NCI-H146 treated with DMSO at 0.1 percent for 48 hours (cell line): Measurements from ENCODE around the gene XPO6.

Source experiments
- DNase-seq: peaks from one replicate; lab custom pipeline; 2025; ENCODE audit not compliant: unreplicated experiment; lab: John Stamatoyannopoulos, UW

Gene XPO6

DNA sequence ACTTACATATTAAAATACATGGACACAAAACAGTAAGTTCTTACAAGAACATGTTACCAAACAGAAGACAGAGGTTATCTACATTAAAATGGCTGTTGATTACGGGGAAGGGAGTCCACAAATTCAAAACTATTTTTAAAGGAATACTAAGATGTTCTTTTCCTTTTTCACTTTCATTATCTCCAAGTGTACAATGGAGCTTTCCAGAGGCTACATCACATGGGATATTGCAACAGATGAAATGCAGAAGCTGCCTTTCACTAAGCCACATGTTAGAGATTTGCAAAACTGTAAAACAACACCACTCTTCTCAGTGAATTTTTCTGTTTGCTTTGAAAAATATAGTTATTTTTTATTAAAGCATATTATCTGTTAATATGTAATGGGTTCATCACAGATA lies 53.6 kb downstream of the XPO6 start:
- no peak for DNase-seq

- DNase-seq = no peak
These were observed 55.6 kb downstream of the XPO6 start for GRCh38 chr16:28156056-28156680.

DNA sequence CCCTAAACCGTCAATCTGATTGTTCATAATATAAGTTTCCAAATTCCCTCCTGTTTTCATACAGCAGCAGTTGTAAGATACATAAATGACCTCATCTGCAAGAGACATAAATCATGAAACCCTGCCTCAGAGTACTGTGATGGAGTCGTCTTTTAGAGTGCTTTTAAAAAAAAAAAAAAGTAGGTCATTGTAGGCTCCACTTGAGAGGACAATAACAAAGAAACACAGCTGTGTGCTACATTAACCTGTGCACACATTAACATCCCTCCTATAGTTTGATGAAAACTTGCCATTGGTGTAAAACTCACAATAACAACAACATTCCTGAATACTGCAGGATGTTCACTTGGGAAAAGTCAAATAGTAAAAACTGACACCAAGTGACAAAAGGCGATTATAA lies 56.5 kb downstream of the XPO6 start:
- DNase-seq = peak; percentile 16

GRCh38 chr16:28151180-28151579 lies 60.6 kb downstream of the XPO6 start:
- DNase-seq = no peak

DNA sequence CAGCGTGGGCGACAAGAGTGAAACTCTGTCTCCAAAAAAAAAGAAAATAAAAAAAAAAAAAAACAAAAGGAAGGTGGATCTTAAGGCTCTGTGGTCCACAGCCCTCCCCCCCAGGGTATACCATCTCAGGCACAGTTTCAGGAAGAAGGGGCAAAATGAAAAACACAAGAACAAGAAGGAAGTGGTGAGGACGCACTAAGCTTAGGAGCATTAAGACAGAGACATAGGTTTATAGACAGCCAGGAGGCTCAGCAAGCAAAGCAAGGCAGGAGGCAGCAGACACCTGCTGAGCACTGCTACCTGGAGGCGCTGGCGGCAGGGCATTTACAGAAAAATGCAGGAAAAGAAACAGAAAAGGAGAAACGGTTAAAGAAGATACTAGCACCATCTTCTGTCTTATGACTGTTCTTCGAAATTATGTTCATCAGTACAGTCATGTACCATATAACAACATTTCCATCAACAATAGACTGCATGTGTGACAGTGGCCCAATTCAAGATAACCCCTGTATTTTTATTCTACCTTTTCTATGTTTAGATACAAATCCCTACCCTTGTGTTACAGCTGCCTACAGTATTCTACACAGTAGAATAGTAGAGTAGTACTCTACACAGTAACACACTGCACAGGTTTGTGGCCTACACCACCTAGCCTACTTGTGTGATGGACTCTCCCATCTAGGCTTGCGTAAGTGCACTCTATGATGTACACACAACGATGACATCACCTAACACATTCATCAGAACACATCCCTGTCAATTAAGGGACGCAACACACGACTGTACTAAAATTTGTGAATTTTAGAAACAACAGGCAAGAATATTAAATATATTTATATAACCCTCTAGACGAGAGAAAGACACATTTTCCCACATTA lies 62.5 kb downstream of the XPO6 start:
- DNase-seq = no peak

GRCh38 chr16:28146536-28146935 lies 65.2 kb downstream of the XPO6 start:
- DNase-seq = no peak

DNA sequence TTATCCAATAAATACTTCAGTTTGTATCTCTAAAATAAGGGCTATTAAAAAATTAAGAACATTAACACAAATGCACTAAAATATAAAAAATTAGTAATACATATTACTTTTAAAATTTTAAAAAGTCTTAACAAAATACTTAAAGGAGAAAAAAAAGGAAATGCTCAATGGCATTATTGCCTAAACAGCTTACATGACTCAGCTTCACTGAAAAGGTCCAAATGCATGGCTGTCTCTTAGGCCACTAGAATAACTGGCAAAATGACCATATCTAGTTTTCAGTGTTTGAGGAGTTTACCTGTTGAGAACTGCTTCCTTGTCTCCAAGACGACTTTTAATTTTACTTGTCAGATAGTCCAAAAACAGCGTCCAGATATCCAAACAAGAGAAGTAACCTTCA lies 66.0 kb downstream of the XPO6 start:
- no peak for DNase-seq

GRCh38 chr16:28140788-28141618 lies 70.8 kb downstream of the XPO6 start:
- no peak for DNase-seq

DNA sequence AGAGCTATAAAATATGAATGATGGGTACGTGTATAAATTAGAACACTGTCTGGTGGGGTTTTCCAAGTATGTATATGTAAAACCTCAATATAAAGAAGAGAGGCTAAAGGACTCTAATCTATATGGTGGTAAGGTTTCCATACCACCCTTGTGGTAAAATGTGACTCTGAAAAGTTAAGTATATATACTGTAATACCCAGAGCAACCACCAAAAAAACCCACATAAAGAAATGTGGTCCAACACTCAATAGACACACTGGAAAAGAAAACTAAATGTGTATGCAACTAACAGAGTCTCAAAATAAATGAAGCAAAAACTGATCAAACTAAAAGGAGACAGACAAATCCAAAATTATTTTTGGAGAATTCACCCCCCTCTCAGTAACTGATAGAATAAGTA lies 72.2 kb downstream of the XPO6 start:
- DNase-seq = no peak

DNA sequence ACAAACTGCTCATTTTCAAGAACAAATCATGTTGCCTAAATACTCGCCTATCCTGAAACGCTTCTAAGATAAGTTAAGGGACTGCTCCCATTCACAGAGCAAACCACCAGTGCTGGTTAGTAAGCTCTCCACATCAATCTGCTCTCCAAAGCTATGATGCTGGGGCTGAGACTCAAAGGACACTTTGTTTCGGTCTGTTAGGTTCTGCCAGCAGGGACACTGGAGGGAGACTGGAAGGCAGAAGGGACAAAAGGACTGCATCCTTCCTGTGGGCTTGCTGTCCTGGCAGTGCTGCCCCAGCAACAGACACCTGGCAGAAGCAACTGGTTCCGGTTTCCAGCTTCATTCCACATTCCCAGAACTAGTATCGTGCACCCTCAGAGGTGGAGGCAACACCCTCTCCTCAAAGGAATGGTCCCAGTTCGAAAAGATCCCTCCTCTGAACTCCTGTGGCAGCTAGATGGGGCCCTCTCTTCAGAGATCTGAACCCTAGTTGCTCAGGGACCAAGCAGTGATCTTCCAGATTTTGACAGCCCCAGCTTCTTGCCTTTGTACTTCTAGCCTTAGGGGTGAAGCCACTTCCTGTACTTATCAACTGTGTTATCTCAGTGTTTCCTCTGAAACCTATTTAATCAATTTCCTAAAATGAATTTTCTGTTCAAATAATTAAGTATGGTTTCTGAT lies 74.9 kb downstream of the XPO6 start:
- no peak for DNase-seq

- DNase-seq = no peak
These were observed 78.1 kb downstream of the XPO6 start for GRCh38 chr16:28133666-28134065.

- DNase-seq = no peak
These were observed 79.9 kb downstream of the XPO6 start for GRCh38 chr16:28131743-28132393.

DNA sequence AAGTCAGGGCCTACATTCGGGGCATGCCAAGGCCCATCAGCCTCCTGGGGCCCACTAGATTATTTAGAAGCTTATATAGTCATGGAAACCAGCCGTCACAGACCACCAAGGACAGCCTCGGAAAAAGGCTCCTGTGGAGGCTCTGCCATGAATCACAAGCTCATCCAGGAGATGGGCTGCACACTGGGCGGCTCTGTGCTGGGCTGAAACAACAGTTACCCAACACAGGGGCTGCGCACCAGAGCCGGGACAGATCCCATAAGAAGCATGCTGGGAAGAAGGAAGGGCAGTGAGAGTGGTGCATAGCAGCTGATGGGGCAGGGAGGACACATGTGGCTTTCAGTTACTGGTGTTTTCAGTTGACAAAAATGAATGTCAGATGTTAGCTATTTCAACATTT lies 80.6 kb downstream of the XPO6 start:
- no peak for DNase-seq

DNA sequence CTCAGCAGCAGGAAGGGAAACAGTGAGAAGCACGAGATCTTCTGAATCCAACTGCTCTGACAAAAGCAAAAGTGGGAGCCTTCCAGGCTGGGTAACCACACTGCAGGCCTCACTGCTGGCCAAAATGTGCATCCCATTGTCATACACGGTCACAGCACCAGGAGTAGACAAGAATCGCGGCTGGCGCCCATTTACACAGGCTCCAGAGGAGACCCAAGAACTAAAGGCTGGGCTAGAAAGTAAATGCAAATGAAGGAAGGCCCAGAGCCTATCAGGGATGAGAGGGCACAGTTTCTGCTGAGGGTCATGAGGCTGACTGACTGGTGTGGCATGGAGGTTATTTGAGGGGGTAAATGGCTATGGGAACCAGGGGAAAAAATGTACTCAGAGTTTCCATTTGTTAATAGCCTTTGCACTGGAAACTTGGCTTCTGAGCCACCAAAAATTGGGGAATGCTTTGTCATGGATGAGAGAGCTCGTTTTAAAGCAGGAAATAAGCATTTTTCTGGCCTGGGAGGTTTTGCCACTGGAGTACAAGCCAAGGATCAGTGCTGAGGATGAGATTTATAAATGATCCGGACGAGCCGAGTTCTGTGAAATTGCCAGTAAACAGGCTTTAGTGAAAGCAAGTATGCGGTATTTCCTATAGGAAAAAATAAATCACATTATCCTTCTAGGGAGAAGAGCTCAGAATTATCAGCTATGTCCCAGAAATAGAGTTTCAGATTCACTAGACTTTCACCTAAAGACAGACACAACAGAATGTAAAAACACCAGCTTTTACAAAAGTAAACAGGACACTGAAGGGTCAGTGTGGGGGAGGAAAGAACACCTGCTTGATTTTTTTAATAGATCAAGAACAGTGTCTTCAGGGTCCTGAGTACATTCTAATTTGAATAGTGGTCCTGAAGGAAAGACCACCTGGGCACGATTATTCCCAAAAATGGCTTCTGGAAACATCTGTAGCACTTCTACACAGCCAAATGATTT lies 81.4 kb downstream of the XPO6 start:
- no peak for DNase-seq

GRCh38 chr16:28126684-28127620 lies 84.8 kb downstream of the XPO6 start:
- no peak for DNase-seq

DNA sequence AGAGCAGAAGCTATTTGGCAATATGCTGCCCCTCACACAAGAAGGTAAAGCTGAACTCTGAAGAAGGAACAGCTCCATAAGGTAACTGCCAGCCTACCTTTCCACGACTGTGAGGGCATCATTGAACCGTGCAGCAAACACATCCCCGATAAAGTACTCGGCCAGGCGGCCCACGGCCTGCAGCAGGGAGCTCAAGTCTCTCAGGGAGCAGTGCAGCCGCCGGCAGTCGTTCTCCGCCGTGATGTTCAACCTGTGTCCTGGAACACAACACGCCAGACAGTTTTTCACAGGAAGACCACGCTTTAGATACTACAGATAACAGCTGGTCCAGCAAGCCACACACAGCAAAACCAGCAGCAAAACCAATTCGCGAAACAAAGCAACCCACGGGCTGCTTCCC lies 86.2 kb downstream of the XPO6 start:
- no peak for DNase-seq

DNA sequence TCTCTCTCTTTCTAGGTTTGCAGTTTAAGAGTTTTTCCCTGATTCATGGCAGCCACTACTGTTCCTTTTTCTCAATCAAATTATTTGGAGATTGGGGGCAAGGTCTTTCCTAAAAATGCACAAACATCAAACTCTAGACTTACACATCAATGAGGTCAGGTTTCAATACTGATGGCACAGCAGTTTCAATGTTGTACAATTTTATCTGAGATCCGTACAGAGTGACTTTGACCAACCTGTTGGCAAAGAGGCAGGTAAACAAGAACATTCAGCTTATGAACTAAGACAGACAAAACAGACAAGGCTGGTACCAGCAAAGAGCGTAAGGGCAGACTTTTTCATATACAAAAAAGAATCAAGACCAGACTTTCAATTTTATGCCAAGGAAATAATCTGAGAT lies 90.2 kb downstream of the XPO6 start:
- no peak for DNase-seq

DNA sequence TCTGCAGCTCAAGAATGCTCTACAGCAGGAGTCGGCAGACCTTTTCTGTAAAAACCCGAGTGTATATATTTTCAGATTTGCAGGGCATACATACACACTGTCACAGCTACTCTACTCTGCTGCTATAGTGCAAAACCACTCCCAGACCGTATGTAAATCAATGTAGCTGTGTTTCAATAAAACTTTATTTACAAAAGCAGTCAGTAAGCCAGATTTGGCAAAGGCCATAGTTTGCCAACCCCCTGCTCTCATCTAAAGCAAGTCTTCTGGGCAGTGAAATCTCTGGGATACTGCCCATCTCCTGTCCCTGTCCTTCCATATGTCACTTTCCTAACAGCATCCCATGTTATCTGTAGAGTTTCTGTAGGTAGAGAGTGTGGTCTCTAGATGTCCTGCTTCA lies 91.0 kb downstream of the XPO6 start:
- DNase-seq = no peak
